Stomach (tissue), 9 donors: Measurements from ENCODE around the gene TRIM26. TPM values are rescaled to one million over a fixed set of nuclear protein-coding genes. Genes with fewer than 3 reads are reported as not detected.

Experiments
- DNase-seq, 2 donors: peaks; one replicate each; pipeline versions ENCODE4 v3.0.0 to v3.0.0-alpha.2; 2013 to 2019
- H3K27ac ChIP-seq, 5 donors: fragments of 200-600 bp in 4 of 5; sonication (generic) in 4 of 5; one replicate each; pipeline ENCODE4 v1.5.1; 2013 to 2019; ENCODE audit warnings: mild to moderate bottlenecking in 1 of 5, moderate library complexity in 1 of 5
- H3K27me3 ChIP-seq, 3 donors: fragments of 200-600 bp; sonication (generic); one replicate each; pipeline ENCODE4 v1.5.1; 2017 to 2019; ENCODE audit warnings: mixed run types in 1 of 3
- H3K36me3 ChIP-seq, 4 donors: fragments of 200-600 bp; sonication (generic); 1 replicate in 3 of 4; 2 replicates in 1 of 4; pipeline ENCODE4 v1.5.1; 2016 to 2019
- H3K4me1 ChIP-seq, 4 donors: fragments of 200-600 bp; sonication (generic); one replicate each; pipeline ENCODE4 v1.5.1; 2016 to 2019
- H3K4me3 ChIP-seq, 4 donors: fragments of 200-600 bp; sonication (generic) in 3 of 4; one replicate each; pipeline ENCODE4 v1.5.1; 2016 to 2019; ENCODE audit warnings: mild to moderate bottlenecking in 1 of 4
- H3K9me3 ChIP-seq, 4 donors: fragments of 200-600 bp; sonication (generic); one replicate each; pipeline ENCODE4 v1.5.1; 2016 to 2019
- CTCF ChIP-seq, 7 experiments: fragments of 450-650 bp in 4 of 7; fragments of 200-600 bp in 3 of 7; sonication (generic) in 3 of 7; IDR thresholded peaks; one replicate each; pipeline ENCODE4 v1.5.1; 2016 to 2019; ENCODE audit warnings: antibody characterized with exemption in 7 of 7, control low read depth in 2 of 7, mild to moderate bottlenecking in 1 of 7
- EP300 ChIP-seq: sonication (generic); formaldehyde crosslinking; IDR thresholded peaks from one replicate; pipeline ENCODE4 v1.6.1; 2017; ENCODE audit warnings: antibody characterized with exemption
- POLR2A ChIP-seq, 4 donors: fragments of 450-650 bp; IDR thresholded peaks; one replicate each; pipeline ENCODE4 v1.6.1; 2016; ENCODE audit warnings: antibody characterized with exemption in 4 of 4, control low read depth in 2 of 4, mild to moderate bottlenecking in 1 of 4, moderate library complexity in 1 of 4
- POLR2AphosphoS5 ChIP-seq, 3 donors: sonication (generic); formaldehyde crosslinking; IDR thresholded peaks; one replicate each; pipeline ENCODE4 v1.6.1; 2016; ENCODE audit warnings: antibody characterized with exemption in 3 of 3
- WGBS, 5 donors: extraction: QIAGEN DNeasy Blood & Tissue Kit in 3 of 5; methylation state at CpG; one replicate each; pipeline versions ENCODE4 v1.1.5 to v1.1.7; 2013 to 2018; 5-methylcytosine and 5-hydroxymethylcytosine counted together
- intact Hi-C: fragments of 100-400 bp; cut with DNase I; formaldehyde crosslinking; loops from one replicate; pipeline ENCODE4 v1.15.1; 2023; ENCODE audit warnings: low total_unique reads
- polyA plus RNA-seq, 3 donors: library from polyadenylated mRNA; stranded (reverse); fragments of 200-250 nt; gene quantifications; one replicate each; pipeline ENCODE4 v1.2.3, GENCODE V29; 2013
- total RNA-seq, 5 donors: library from RNA; depleted of rRNA; stranded (reverse); fragments of >200 nt; gene quantifications; one replicate each; pipeline versions ENCODE4 v1.1.0 to v1.2.3, GENCODE V29; 2014 to 2016
- donor health status: healthy with polysubstance abuse.
- donor health status: Bipolar disorder and iron deficiency.
- donor health status: healthy.

Gene TRIM26
- total and polyA plus RNA-seq, 8 donors = 25.1 to 53.9 (median 30.4) TPM

- no peaks in the 10 kb centered on the region for H3K36me3 ChIP-seq
- no peak overlapping the region for H3K4me3 ChIP-seq
- H3K27ac ChIP-seq = no peak overlapping the region
- peak in 1 of 2 donors; percentile 77 for DNase-seq
- intact Hi-C loops = no loop called here
- peaks cover 0 to 10% (median 0%) of the 10 kb centered on the region in 4 donors for H3K4me1 ChIP-seq
- TF ChIP-seq POLR2AphosphoS5 (IDR thresholded peaks at IDR 0.05) (no peak), POLR2A (IDR thresholded peaks at IDR 0.05) (no peak), EP300 (no peak), CTCF (IDR thresholded peaks at IDR 0.05) (no peak)
- 17 to 22% (median 19%) methylated on average over 4 of the region's 4 CpGs for WGBS, 5 donors
- no peaks in the 10 kb centered on the region for H3K9me3 ChIP-seq
- H3K27me3 ChIP-seq = peaks cover 0 to 41% (median 6%) of the 10 kb centered on the region in 3 donors
Measured at GRCh38 chr6:30156262-30156599, 57.0 kb downstream of the TRIM26 start.

- Histone ChIP-seq H3K27ac (no peak overlapping the region), H3K36me3 (no peaks in the 10 kb centered on the region), H3K27me3 (peaks cover 0 to 45% (median 6%) of the 10 kb centered on the region in 3 donors), H3K4me1 (peaks cover 0 to 10% (median 0%) of the 10 kb centered on the region in 4 donors), H3K4me3 (no peak overlapping the region), H3K9me3 (no peaks in the 10 kb centered on the region)
- no peak for TF ChIP-seq POLR2A (IDR thresholded peaks at IDR 0.05)
- no peak for TF ChIP-seq CTCF (IDR thresholded peaks at IDR 0.05)
- TF ChIP-seq EP300 = no peak
- TF ChIP-seq POLR2AphosphoS5 (IDR thresholded peaks at IDR 0.05) = no peak
- no peak for DNase-seq
- WGBS, 5 donors = 77 to 91% (median 88%) methylated on average over 2 of the region's 2 CpGs
- intact Hi-C loops = no loop called here
Measured at GRCh38 chr6:30155520-30156261, 57.5 kb downstream of the TRIM26 start.

- peak in 1 of 2 donors; percentile 32 for DNase-seq
- Histone ChIP-seq H3K4me3 (no peak overlapping the region), H3K27me3 (peaks cover 0 to 52% (median 6%) of the 10 kb centered on the region in 3 donors), H3K9me3 (no peaks in the 10 kb centered on the region), H3K27ac (no peak overlapping the region), H3K4me1 (peaks cover 0 to 10% (median 0%) of the 10 kb centered on the region in 4 donors), H3K36me3 (no peaks in the 10 kb centered on the region)
- intact Hi-C loops = no loop called here
- 45 to 68% (median 57%) methylated on average over 12 of the region's 12 CpGs for WGBS, 5 donors
- TF ChIP-seq POLR2A (IDR thresholded peaks at IDR 0.05) (no peak), EP300 (no peak), POLR2AphosphoS5 (IDR thresholded peaks at IDR 0.05) (no peak), CTCF (IDR thresholded peaks at IDR 0.05) (no peak)
Measured at GRCh38 chr6:30154709-30155519, 58.3 kb downstream of the TRIM26 start.

GRCh38 chr6:30154061-30154460, 59.1 kb downstream of the TRIM26 start:
- peaks cover 0 to 52% (median 3%) of the 10 kb centered on the region in 3 donors for H3K27me3 ChIP-seq
- H3K9me3 ChIP-seq = no peaks in the 10 kb centered on the region
- 83 to 87% (median 86%) methylated on average over 17 of the region's 17 CpGs for WGBS, 5 donors
- TF ChIP-seq EP300 (no peak), POLR2A (IDR thresholded peaks at IDR 0.05) (no peak), POLR2AphosphoS5 (IDR thresholded peaks at IDR 0.05) (no peak), CTCF (IDR thresholded peaks at IDR 0.05) (no peak)
- H3K36me3 ChIP-seq = no peaks in the 10 kb centered on the region
- no peak overlapping the region for H3K4me3 ChIP-seq
- no peak for DNase-seq
- peaks cover 0 to 10% (median 0%) of the 10 kb centered on the region in 4 donors for H3K4me1 ChIP-seq
- no peak overlapping the region for H3K27ac ChIP-seq
- intact Hi-C loops = no loop called here
